HG02885 (cell line): ENCODE data around the gene FNDC3B.
A peak's percentile ranks its signal among the peaks of the same experiment; 100 is the strongest.

ENCODE experiments used
- ATAC-seq: cut with Tn5 transposase; IDR thresholded peaks from one replicate; pipeline ENCODE4 v1.9.1; 2021; ENCODE audit warnings: mild to moderate bottlenecking; ENCODE audit not compliant: unreplicated experiment, poor library complexity

The FNDC3B gene

GRCh38 chr3:172051957-172052354, 12.6 kb downstream of the FNDC3B start:
- no peak for ATAC-seq

GRCh38 chr3:172052405-172052804, 13.0 kb downstream of the FNDC3B start:
- ATAC-seq = no peak

DNA sequence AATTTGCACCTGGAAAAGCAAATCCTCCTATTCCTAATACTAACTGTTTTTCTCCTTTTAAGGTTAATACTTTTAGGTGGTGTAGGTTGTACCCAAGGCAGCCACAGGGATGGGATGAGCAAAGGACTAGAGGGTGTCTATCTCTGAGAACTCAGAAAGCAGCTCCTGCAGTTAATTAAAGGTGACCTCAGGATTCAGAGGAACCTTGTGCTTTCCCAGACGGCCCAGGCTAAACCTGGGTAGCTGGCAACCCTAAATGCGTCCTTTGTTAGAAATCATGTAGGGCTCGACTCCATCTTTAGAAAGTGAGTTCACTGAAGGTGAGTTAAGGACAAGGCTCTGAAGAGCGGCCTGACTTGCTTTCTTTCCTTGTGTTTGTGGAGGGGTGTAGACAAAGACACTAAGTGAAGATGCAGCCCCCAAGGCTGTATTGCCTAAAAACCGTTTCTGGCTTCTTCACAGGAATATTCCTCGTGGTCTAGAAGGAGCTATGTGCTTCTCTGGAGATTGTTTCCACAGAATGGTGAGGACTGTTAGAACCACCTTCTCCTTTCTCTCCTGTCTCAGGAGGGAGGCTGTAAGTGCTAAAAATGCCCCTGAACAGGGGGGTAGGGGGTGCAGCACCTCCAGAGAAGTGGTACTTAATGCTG, 14.9 kb downstream of the FNDC3B start:
- ATAC-seq = no peak

- no peak for ATAC-seq
Observed at GRCh38 chr3:172056416-172056815, 17.0 kb downstream of the FNDC3B start.

GRCh38 chr3:172057059-172057458, 17.7 kb downstream of the FNDC3B start:
- ATAC-seq = no peak

DNA sequence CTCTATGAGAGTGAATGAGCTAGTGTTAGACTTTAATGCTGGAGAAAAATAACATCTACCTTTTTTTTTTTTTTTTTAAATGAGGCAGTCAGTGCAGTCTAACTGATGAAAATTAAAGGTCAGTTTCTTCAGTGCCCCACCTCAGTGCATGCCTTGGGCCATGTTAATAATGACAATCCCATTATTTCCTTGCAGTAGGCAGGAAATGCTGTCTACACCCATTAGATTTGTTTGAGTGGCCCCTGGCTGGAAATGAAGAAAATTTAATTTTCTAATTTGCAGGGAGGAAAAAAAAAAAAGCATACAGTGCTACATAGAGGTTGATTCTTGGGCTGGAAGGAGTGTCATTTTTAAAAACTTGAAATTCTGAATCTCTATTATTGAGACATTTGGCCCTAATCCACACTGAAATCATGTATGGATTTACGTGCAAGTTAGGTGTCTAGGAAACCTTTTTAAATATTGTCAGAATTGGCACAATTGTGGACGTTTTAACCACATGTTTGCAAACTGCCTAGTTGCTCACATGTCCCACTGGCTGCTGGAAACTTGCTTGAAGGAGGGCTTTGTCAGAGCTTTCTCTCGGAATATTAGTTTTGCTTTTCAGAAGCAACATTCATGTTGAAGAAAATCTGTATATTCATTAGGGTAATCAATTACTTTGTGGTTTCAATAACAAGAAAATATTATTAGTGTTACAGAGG, 18.4 kb downstream of the FNDC3B start:
- ATAC-seq = no peak

DNA sequence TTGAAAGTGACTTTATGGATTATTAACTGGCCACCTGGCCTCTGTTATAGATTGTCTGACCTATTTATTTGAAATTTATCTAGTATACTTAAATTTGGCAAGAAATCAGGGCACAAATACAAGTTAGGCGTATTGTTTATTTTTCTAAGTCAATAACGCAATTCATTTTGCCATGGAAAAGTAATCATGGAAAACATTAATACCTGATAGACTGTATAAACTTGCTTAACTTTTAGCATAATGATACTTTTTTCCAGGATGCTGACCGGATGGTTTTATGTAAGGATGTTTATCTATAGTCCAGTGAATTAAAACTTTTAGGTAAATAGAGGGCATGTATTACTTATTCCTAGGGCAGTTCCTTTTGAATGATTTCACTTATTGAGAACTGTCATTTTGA, 20.2 kb downstream of the FNDC3B start:
- no peak for ATAC-seq

- no peak for ATAC-seq
Observed at GRCh38 chr3:172060234-172060633, 20.9 kb downstream of the FNDC3B start.

DNA sequence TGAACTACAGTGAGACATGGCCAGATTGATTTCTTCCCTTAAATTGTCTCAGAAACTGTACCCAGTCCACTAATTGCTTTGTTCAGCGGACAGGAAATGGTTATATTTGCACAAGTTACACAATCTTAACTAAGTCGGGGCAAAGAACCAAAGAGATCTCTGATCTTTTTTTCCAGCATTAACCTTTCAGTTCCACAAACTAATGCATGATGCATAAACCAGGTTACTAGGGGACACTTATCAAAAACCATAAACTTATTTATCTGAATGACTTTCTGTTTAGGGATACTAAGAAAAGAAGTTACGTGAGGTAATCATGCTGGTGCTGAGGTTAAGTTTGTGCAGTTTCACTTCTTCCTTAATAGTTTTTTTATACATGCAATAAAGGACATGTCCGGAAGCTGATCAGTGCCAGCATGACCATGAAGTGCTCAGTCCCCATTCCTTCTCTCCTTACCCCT, 22.4 kb downstream of the FNDC3B start:
- ATAC-seq = peak; percentile 93

GRCh38 chr3:172062761-172063160, 23.4 kb downstream of the FNDC3B start:
- no peak for ATAC-seq

GRCh38 chr3:172063456-172064432, 24.4 kb downstream of the FNDC3B start:
- no peak for ATAC-seq

- ATAC-seq = no peak
Observed at GRCh38 chr3:172065527-172065926, 26.1 kb downstream of the FNDC3B start.

- no peak for ATAC-seq
Observed at GRCh38 chr3:172065967-172066762, 26.8 kb downstream of the FNDC3B start.

- ATAC-seq = no peak
Observed at GRCh38 chr3:172066880-172067796, 27.8 kb downstream of the FNDC3B start.

GRCh38 chr3:172067837-172068440, 28.6 kb downstream of the FNDC3B start:
- ATAC-seq = no peak

DNA sequence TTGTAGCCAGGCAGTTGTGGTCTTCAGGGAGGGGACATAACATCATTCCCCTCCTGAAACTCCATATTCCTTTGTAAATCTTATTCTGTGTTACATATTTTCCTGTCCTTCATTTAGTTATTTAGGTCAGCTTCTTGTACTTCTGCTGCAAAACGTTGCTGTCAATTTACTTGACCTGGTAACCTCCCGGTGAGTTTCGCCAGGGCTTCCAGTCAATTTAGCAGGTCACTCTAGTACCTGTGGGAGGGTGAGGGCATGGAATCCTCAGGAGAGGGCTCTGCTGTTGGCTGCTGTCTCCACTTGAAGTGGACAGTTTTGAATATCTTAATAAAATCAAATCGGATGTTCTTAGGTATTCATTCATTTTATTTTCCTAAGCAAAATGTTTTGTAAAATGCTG, 29.6 kb downstream of the FNDC3B start:
- ATAC-seq = no peak

DNA sequence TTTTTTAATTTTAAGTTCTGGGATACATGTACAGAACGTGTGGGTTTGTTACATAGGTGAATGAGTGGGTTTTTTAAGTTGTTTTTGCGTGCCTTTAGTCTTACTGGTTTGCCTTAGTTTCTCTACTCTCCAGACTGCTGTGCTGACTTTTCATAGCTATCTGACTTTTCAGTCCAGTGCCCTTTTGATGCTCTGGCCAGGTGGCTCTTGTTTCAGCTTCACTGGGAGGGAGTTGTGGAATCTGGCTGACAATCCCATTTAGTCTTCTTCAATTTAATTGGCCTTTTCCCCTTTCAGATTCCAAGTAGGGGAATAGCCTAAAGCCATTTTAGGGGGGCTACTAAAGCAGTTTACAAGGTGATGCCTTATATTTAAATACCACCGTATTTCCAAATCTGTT, 30.1 kb downstream of the FNDC3B start:
- ATAC-seq = no peak

DNA sequence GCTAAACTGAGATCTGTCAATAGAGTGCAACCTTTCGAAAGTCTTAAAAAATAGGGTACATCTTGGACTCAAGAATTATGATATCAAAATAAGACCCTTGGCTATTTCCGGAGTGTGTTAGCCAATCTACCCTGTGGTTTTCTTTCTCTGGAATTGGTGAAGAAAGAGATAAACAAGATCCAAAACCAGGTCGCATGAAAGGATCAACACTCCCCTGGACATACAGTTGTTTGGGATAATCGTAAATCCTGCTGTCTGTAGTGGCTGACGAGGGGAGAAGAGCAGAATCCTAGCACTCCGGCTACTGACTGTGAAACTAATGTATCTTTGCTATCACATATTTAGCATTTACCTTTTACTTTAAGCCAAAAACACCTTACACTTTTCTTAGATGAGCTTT, 30.9 kb downstream of the FNDC3B start:
- ATAC-seq = no peak

DNA sequence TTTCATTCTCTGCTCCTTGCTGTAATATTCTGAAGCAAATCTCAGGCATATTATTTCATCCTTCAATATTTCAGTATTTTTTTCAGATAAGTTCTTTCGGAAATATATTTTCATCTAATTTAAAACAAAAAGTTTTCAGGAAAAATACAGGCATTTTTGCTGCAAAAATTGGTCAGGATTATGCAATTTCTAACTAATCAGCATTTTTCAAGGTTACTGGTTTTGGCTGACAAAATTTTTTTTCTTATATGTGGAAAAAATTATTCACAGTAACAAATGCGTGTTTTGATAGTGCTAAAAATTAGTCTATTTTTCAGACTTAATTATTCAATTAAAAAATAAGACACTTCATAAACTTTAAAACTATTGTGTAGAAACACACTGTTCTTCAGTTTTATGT, 31.4 kb downstream of the FNDC3B start:
- ATAC-seq = no peak
